Endothelial cell of umbilical vein (primary cell): ENCODE results near the gene PRDM7. TPM values are rescaled to one million over a fixed set of nuclear protein-coding genes. Genes with fewer than 3 reads are reported as not detected.

Experiments used
- BruUV-seq: library from RNA; stranded (reverse); fragments of 400-500 nt; replicated peaks from 2 replicates; lab custom pipeline; 2021; lab: Mats Ljungman, UMichigan
- CTCF ChIA-PET: fragments of 300-600, 350-600 bp; sonication (Branson Sonifier 250); formaldehyde crosslinking; loops from one replicate; lab custom pipeline; 2021; ENCODE audit warnings: antibody characterized with exemption, inconsistent platforms; lab: Charles Lee
- POLR2A ChIA-PET: fragments of 300-600, 350-600 bp; sonication (Branson Sonifier 250); formaldehyde crosslinking; loops from one replicate; lab custom pipeline; 2021; ENCODE audit warnings: antibody characterized with exemption, inconsistent platforms; lab: Charles Lee
- DNase-seq: peaks from one replicate; pipeline ENCODE4 v3.0.0-alpha.2; 2011; ENCODE audit warnings: low read depth, low spot score
- FAIRE-seq: peaks from 2 replicates; lab custom pipeline; 2011; peaks lifted over from hg19 to GRCh38; lab: Jason Lieb, UNC
- H2AFZ ChIP-seq: 2 replicates; pipeline ENCODE4 v1.6.0; 2012; ENCODE audit warnings: low read depth, low read length, control low read depth, inconsistent platforms
- H3K27ac ChIP-seq: 2 replicates; pipeline ENCODE4 v1.5.1; 2011; ENCODE audit warnings: low read depth, mild to moderate bottlenecking, control low read depth, low read length, moderate library complexity; ENCODE audit not compliant: insufficient read depth
- H3K27me3 ChIP-seq, 2 experiments: 2 replicates each; pipeline versions ENCODE4 v1.6.0 to v1.6.1; 2011; ENCODE audit warnings: low read length in 2 of 2, mixed read lengths in 1 of 2; ENCODE audit not compliant: control insufficient read depth in 2 of 2, insufficient read depth in 2 of 2
- H3K36me3 ChIP-seq, 2 experiments: 2 replicates in 1 of 2; 3 replicates in 1 of 2; pipeline ENCODE4 v1.5.1; 2011; ENCODE audit warnings: low read length in 2 of 2, mild to moderate bottlenecking in 1 of 2, moderate library complexity in 1 of 2; ENCODE audit not compliant: control insufficient read depth in 2 of 2, insufficient read depth in 2 of 2; ENCODE audit errors: extremely low read depth in 1 of 2
- H3K4me1 ChIP-seq: 3 replicates; pipeline ENCODE4 v1.5.1; 2011; ENCODE audit warnings: mild to moderate bottlenecking, low read length; ENCODE audit not compliant: control insufficient read depth, insufficient read depth; ENCODE audit errors: extremely low read depth
- H3K4me2 ChIP-seq: 2 replicates; pipeline ENCODE4 v1.6.1; 2011; ENCODE audit warnings: low read length, control low read depth, mixed read lengths; ENCODE audit not compliant: insufficient read depth
- H3K4me3 ChIP-seq, 3 experiments: fragments of 200-600 bp in 1 of 3; sonication (generic), shearing (Covaris generic) in 1 of 3; replicated peaks in 1 of 3; 2 replicates each; pipeline ENCODE4 v1.5.1; 2011 to 2016; ENCODE audit warnings: control low read depth in 3 of 3, low read length in 3 of 3, mild to moderate bottlenecking in 2 of 3, inconsistent platforms in 1 of 3, low read depth in 1 of 3, moderate library complexity in 1 of 3; ENCODE audit not compliant: insufficient read depth in 1 of 3
- H3K79me2 ChIP-seq: 2 replicates; pipeline ENCODE4 v1.6.0; 2012; ENCODE audit warnings: low read length, inconsistent platforms; ENCODE audit not compliant: control insufficient read depth, insufficient read depth
- H3K9ac ChIP-seq: replicated peaks from 2 replicates; pipeline ENCODE3; 2011; ENCODE audit warnings: low read length, control low read depth; ENCODE audit not compliant: insufficient read depth; ENCODE audit errors: extremely low read depth
- H3K9me1 ChIP-seq: replicated peaks from 3 replicates; pipeline ENCODE4 v1.6.0; 2011; ENCODE audit warnings: mild to moderate bottlenecking, low read length; ENCODE audit not compliant: control insufficient read depth, insufficient read depth; ENCODE audit errors: extremely low read depth
- H3K9me3 ChIP-seq: replicated peaks from 2 replicates; pipeline ENCODE4 v1.5.1; 2012; ENCODE audit warnings: low read length, inconsistent platforms; ENCODE audit not compliant: control insufficient read depth, insufficient read depth
- H4K20me1 ChIP-seq: replicated peaks from 2 replicates; pipeline ENCODE3; 2011; ENCODE audit warnings: mild to moderate bottlenecking, low read length; ENCODE audit not compliant: control insufficient read depth, insufficient read depth; ENCODE audit errors: extremely low read depth
- CTCF ChIP-seq, 2 donors: IDR thresholded peaks; 1 replicate in 1 of 2; 2 replicates in 1 of 2; pipeline ENCODE4 v1.5.1; 2011; ENCODE audit warnings: low read length in 2 of 2, mild to moderate bottlenecking in 2 of 2, moderate library complexity in 2 of 2, control low read depth in 1 of 2, inconsistent platforms in 1 of 2, low read depth in 1 of 2; ENCODE audit not compliant: insufficient read depth in 1 of 2; ENCODE audit errors: extremely low read depth in 1 of 2
- EZH2 ChIP-seq: IDR thresholded peaks from 2 replicates; pipeline ENCODE4 v1.6.1; 2012; ENCODE audit warnings: borderline replicate concordance, low read depth, mild to moderate bottlenecking, moderate library complexity, low read length, inconsistent platforms; ENCODE audit not compliant: severe bottlenecking
- FOS ChIP-seq: IDR thresholded peaks from 2 replicates; pipeline ENCODE4 v1.6.1; 2011; ENCODE audit warnings: mild to moderate bottlenecking, low read length, moderate library complexity, borderline replicate concordance; ENCODE audit not compliant: insufficient read depth
- GATA2 ChIP-seq: IDR thresholded peaks from 2 replicates; pipeline ENCODE4 v1.7.0; 2011; ENCODE audit warnings: low read depth, mild to moderate bottlenecking, moderate library complexity, mixed read lengths, low read length; ENCODE audit not compliant: insufficient read length, insufficient read depth
- JUN ChIP-seq: IDR thresholded peaks from 2 replicates; pipeline ENCODE4 v1.6.1; 2011; ENCODE audit warnings: borderline replicate concordance, low read depth; ENCODE audit not compliant: insufficient read length, insufficient read depth
- MAX ChIP-seq: IDR thresholded peaks from 2 replicates; pipeline ENCODE4 v1.6.1; 2011; ENCODE audit not compliant: insufficient read depth, insufficient read length
- MYC ChIP-seq: IDR thresholded peaks from one replicate; pipeline ENCODE4 v1.6.1; 2011; ENCODE audit warnings: mild to moderate bottlenecking, low read depth, low read length
- POLR2A ChIP-seq: IDR thresholded peaks from 2 replicates; pipeline ENCODE4 v1.6.1; 2012; ENCODE audit warnings: low read depth, mild to moderate bottlenecking, control low read depth, low read length
- POLR2AphosphoS5 ChIP-seq: IDR thresholded peaks from 2 replicates; pipeline ENCODE4 v1.6.1; 2012; ENCODE audit warnings: low read depth, mild to moderate bottlenecking, control low read depth, low read length, moderate library complexity; ENCODE audit not compliant: insufficient read depth
- dilution Hi-C: fragments of 300-500 bp; cut with MboI; formaldehyde crosslinking; loops from one replicate; pipeline ENCODE4 v1.15.0; 2019; ENCODE audit warnings: low sequenced_read_pairs; ENCODE audit not compliant: extremely low pct_ligation_motif_present
- intact Hi-C: fragments of 100-400 bp; cut with micrococcal nuclease; formaldehyde crosslinking; loops from one replicate; pipeline ENCODE4 v1.10.0; 2022
- polyA plus RNA-seq, 4 experiments: library from polyadenylated mRNA; depleted of rRNA in 3 of 4; stranded (reverse) in 3 of 4; unstranded in 1 of 4; fragments of >200 nt; gene quantifications; 2 replicates each; pipeline versions ENCODE4 v1.2.1 to v1.2.3, GENCODE V29; 2011 to 2012; ENCODE audit warnings: missing spikeins in 1 of 4
- total RNA-seq: library from RNA; stranded (reverse); gene quantifications from 2 replicates; pipeline ENCODE4 v1.2.3, GENCODE V29; 2021

PRDM7 gene
- total and polyA plus RNA-seq, 2 donors (not counting 3 experiments of a cell fraction or from before 2014, with no cell fraction given) = not detected

GRCh38 chr16:90007015-90007414, 70.1 kb downstream of the PRDM7 start:
- Histone ChIP-seq H3K9me3 (no peaks in the 10 kb centered on the region), H4K20me1 (no peaks in the 10 kb centered on the region), H3K9ac (no peak overlapping the region), H3K4me1 (no peaks in the 10 kb centered on the region), H3K9me1 (no peaks in the 10 kb centered on the region), H3K27me3 (no peaks in the 10 kb centered on the region), H3K36me3 (no peaks in the 10 kb centered on the region), H2AFZ (no peak overlapping the region), H3K4me2 (no peak overlapping the region), H3K4me3 (no peak overlapping the region), H3K79me2 (no peaks in the 10 kb centered on the region), H3K27ac (no peak overlapping the region)
- BruUV-seq = no TSS peak
- CTCF ChIA-PET = no interaction called here
- POLR2A ChIA-PET = no interaction called here
- intact Hi-C loops = no loop called here
- dilution Hi-C loops = no loop called here
- FAIRE-seq = no peak
- TF ChIP-seq CTCF (IDR thresholded peaks at IDR 0.05; ENCODE audit: extremely low read depth in 1 of 2, insufficient read depth in 1 of 2, low read depth in 1 of 2, low read length in 2 of 2) = no peak
- no peak for TF ChIP-seq EZH2
- TF ChIP-seq GATA2 = no peak
- TF ChIP-seq POLR2A = no peak
- TF ChIP-seq POLR2AphosphoS5 = no peak
- no peak for TF ChIP-seq MAX
- no peak for TF ChIP-seq JUN
- no peak for TF ChIP-seq FOS
- TF ChIP-seq MYC = no peak
- no peak for DNase-seq

Other genes with a start within 250 kb of the PRDM7 start
- gene SPIRE2, start 248.9 kb downstream of the PRDM7 start, total RNA-seq = 2.4 and 3.1 TPM in 2 replicates
- gene SPIRE2, start 248.9 kb downstream of the PRDM7 start, polyA plus RNA-seq = 1.2 and 1.5 TPM in 2 replicates
- gene TCF25, start 203.7 kb downstream of the PRDM7 start, total RNA-seq = 234 and 238 TPM in 2 replicates
- 193 and 194 TPM in 2 replicates for gene TCF25, start 203.7 kb downstream of the PRDM7 start, polyA plus RNA-seq
- gene MC1R, start 158.5 kb downstream of the PRDM7 start, total RNA-seq = 3.2 and 4.0 TPM in 2 replicates
- gene MC1R, start 158.5 kb downstream of the PRDM7 start, polyA plus RNA-seq = 4.2 and 4.9 TPM in 2 replicates
- 164 and 215 TPM in 2 replicates for gene TUBB3, start 154.0 kb downstream of the PRDM7 start, total RNA-seq
- gene TUBB3, start 154.0 kb downstream of the PRDM7 start, polyA plus RNA-seq = 170 and 214 TPM in 2 replicates
- 82.6 and 93.5 TPM in 2 replicates for gene DEF8, start 128.6 kb downstream of the PRDM7 start, total RNA-seq
- gene DEF8, start 128.6 kb downstream of the PRDM7 start, polyA plus RNA-seq = 193 and 221 TPM in 2 replicates
- gene DBNDD1, start 57.9 kb downstream of the PRDM7 start, total RNA-seq = 28.2 and 33.6 TPM in 2 replicates
- 45.7 and 54.7 TPM in 2 replicates for gene DBNDD1, start 57.9 kb downstream of the PRDM7 start, polyA plus RNA-seq